Osteoblast (primary cell): ENCODE data around the gene LTA4H. TPM values are rescaled to one million over a fixed set of nuclear protein-coding genes. Genes with fewer than 3 reads are reported as not detected.
"Not testable (repeated sequence)": the region's sequence is repeated elsewhere in the genome, so short reads cannot be mapped to it uniquely, and the experiment has no call there.

Experiments used
- DNase-seq: peaks from one replicate; pipeline ENCODE4 v3.0.0; 2011; ENCODE audit warnings: low spot score, mixed read lengths; ENCODE audit not compliant: insufficient read length; ENCODE audit errors: missing footprints
- H2AFZ ChIP-seq: 2 replicates; pipeline ENCODE4 v1.6.0; 2011; ENCODE audit warnings: mild to moderate bottlenecking, low read length
- H3K27ac ChIP-seq: 2 replicates; pipeline ENCODE4 v1.5.1; 2011; ENCODE audit warnings: mild to moderate bottlenecking, low read depth, low read length, moderate library complexity
- H3K27me3 ChIP-seq: 2 replicates; pipeline ENCODE4 v1.6.0; 2012; ENCODE audit warnings: mild to moderate bottlenecking, control low read depth, inconsistent platforms, low read length, moderate library complexity; ENCODE audit not compliant: insufficient read depth
- H3K36me3 ChIP-seq: 2 replicates; pipeline ENCODE4 v1.5.1; 2011; ENCODE audit warnings: mild to moderate bottlenecking, low read length, control low read depth, moderate library complexity; ENCODE audit not compliant: insufficient read depth
- H3K4me1 ChIP-seq: 2 replicates; pipeline ENCODE4 v1.5.1; 2011; ENCODE audit warnings: mild to moderate bottlenecking, low read length, control low read depth, moderate library complexity; ENCODE audit not compliant: insufficient read depth
- H3K4me2 ChIP-seq: 2 replicates; pipeline ENCODE4 v1.6.0; 2011; ENCODE audit warnings: mild to moderate bottlenecking, low read length; ENCODE audit not compliant: insufficient read depth
- H3K4me3 ChIP-seq: fragments of 200-600 bp; sonication (generic); 3 replicates; pipeline ENCODE4 v1.5.1; 2012; ENCODE audit warnings: mild to moderate bottlenecking, low read length, inconsistent platforms; ENCODE audit not compliant: insufficient read depth
- H3K79me2 ChIP-seq: 2 replicates; pipeline ENCODE4 v1.6.0; 2012; ENCODE audit warnings: mild to moderate bottlenecking, low read length, control low read depth, inconsistent platforms; ENCODE audit not compliant: insufficient read depth
- H3K9me3 ChIP-seq: 2 replicates; pipeline ENCODE4 v1.5.1; 2011; ENCODE audit warnings: low read depth, low read length, control low read depth
- H4K20me1 ChIP-seq: 2 replicates; pipeline ENCODE4 v1.6.0; 2012; ENCODE audit warnings: mild to moderate bottlenecking, low read length, control low read depth; ENCODE audit not compliant: insufficient read depth
- CTCF ChIP-seq: IDR thresholded peaks from 2 replicates; pipeline ENCODE4 v1.5.1; 2011; ENCODE audit warnings: mild to moderate bottlenecking, low read depth, low read length, moderate library complexity; ENCODE audit errors: extremely low read depth
- total RNA-seq: library from RNA; depleted of rRNA; stranded (reverse); fragments of >200 nt; gene quantifications from 2 replicates; pipeline ENCODE4 v1.2.3, GENCODE V29; 2012

The LTA4H gene
- total RNA-seq, 1 donor, result 73.8 TPM

GRCh38 chr12:96068636-96069035 is 33.2 kb upstream of the LTA4H start:
- H2AFZ ChIP-seq, result no peak overlapping the region
- no peak for TF ChIP-seq CTCF
- no peaks in the 10 kb centered on the region for H3K36me3 ChIP-seq
- no peak overlapping the region for H3K4me3 ChIP-seq
- no peaks in the 10 kb centered on the region for H3K4me1 ChIP-seq
- DNase-seq, result no peak
- H3K79me2 ChIP-seq, result no peaks in the 10 kb centered on the region
- no peaks in the 10 kb centered on the region for H4K20me1 ChIP-seq
- H3K27me3 ChIP-seq, result no peaks in the 10 kb centered on the region
- no peak overlapping the region for H3K4me2 ChIP-seq
- no peaks in the 10 kb centered on the region for H3K9me3 ChIP-seq
- H3K27ac ChIP-seq, result no peak overlapping the region

GRCh38 chr12:96068111-96068510 is 32.7 kb upstream of the LTA4H start:
- Histone ChIP-seq H3K9me3 (no peaks in the 10 kb centered on the region), H3K4me3 (no peak overlapping the region), H3K27me3 (no peaks in the 10 kb centered on the region), H3K27ac (no peak overlapping the region), H2AFZ (no peak overlapping the region), H3K36me3 (no peaks in the 10 kb centered on the region), H3K4me1 (no peaks in the 10 kb centered on the region), H3K4me2 (no peak overlapping the region), H3K79me2 (no peaks in the 10 kb centered on the region), H4K20me1 (no peaks in the 10 kb centered on the region)
- TF ChIP-seq CTCF, result no peak
- no peak for DNase-seq

GRCh38 chr12:96065776-96066175 is 30.4 kb upstream of the LTA4H start:
- DNase-seq, H3K9me3 ChIP-seq: not testable (repeated sequence)

GRCh38 chr12:96064966-96065365 is 29.6 kb upstream of the LTA4H start:
- Histone ChIP-seq H4K20me1 (no peaks in the 10 kb centered on the region), H3K27me3 (no peaks in the 10 kb centered on the region), H3K27ac (no peak overlapping the region), H3K4me2 (no peak overlapping the region), H3K4me1 (no peaks in the 10 kb centered on the region), H3K79me2 (no peaks in the 10 kb centered on the region), H3K9me3 (no peaks in the 10 kb centered on the region), H2AFZ (no peak overlapping the region), H3K36me3 (no peaks in the 10 kb centered on the region), H3K4me3 (no peak overlapping the region)
- no peak for DNase-seq
- no peak for TF ChIP-seq CTCF

More at GRCh38 chr12:96065776-96066175, 30.4 kb upstream of the LTA4H start:
- not testable (repeated sequence) for H4K20me1 ChIP-seq, H3K27me3 ChIP-seq, H3K4me2 ChIP-seq, H3K27ac ChIP-seq, H3K4me1 ChIP-seq, H2AFZ ChIP-seq, H3K36me3 ChIP-seq, H3K79me2 ChIP-seq, H3K4me3 ChIP-seq
